PC-3 (cell line): ENCODE measurements around the gene LAMTOR5. TPM values are rescaled to one million over a fixed set of nuclear protein-coding genes. Genes with fewer than 3 reads are reported as not detected.
A peak's percentile ranks its signal among the peaks of the same experiment; 100 is the strongest.

Experiments used
- ATAC-seq: fragments of 200-7000 bp; cut with Tn5 transposase; 2 replicates; pipeline ENCODE4 v1.9.1; 2020; ENCODE audit warnings: mild to moderate bottlenecking, moderate library complexity
- BruUV-seq: library from RNA; stranded (reverse); fragments of 400-500 nt; replicated peaks from 2 replicates; lab custom pipeline; 2021; lab: Mats Ljungman, UMichigan
- CTCF ChIA-PET: fragments of 300-600 bp; sonication (Branson Sonifier 250); formaldehyde crosslinking; loops from one replicate; lab custom pipeline; 2022; ENCODE audit warnings: antibody characterized with exemption; lab: Charles Lee
- POLR2A ChIA-PET: fragments of 300-600 bp; sonication (Branson Sonifier 250); formaldehyde crosslinking; loops from one replicate; lab custom pipeline; 2022; ENCODE audit warnings: antibody characterized with exemption; ENCODE audit not compliant: unreplicated experiment; lab: Charles Lee
- DNase-seq: peaks from one replicate; pipeline ENCODE4 v3.0.0-alpha.2; 2015
- H2AFZ ChIP-seq: fragments of 300-600 bp; sonication (generic); 2 replicates; pipeline ENCODE4 v1.6.0; 2016; ENCODE audit warnings: antibody characterized with exemption, low read length
- H3F3A ChIP-seq: fragments of 300-600 bp; sonication (generic); one replicate; pipeline ENCODE4 v1.6.0; 2017; ENCODE audit warnings: antibody characterized with exemption, low read length, control low read depth, mild to moderate bottlenecking; ENCODE audit not compliant: unreplicated experiment
- H3K27ac ChIP-seq: fragments of 300-600 bp; sonication (generic); 2 replicates; pipeline ENCODE4 v1.5.1; 2016; ENCODE audit warnings: mild to moderate bottlenecking, low read length
- H3K27me3 ChIP-seq: fragments of 300-600 bp; sonication (generic); 2 replicates; pipeline ENCODE4 v1.6.1; 2016; ENCODE audit warnings: low read length, mixed read lengths
- H3K36me3 ChIP-seq: fragments of 300-600 bp; sonication (generic); 2 replicates; pipeline ENCODE4 v1.6.1; 2016; ENCODE audit warnings: low read depth, mixed run types, low read length, mixed read lengths
- H3K4me1 ChIP-seq: fragments of 300-600 bp; sonication (generic); 2 replicates; pipeline ENCODE4 v1.5.1; 2016; ENCODE audit warnings: low read length; ENCODE audit not compliant: insufficient read depth
- H3K4me2 ChIP-seq: fragments of 300-600 bp; sonication (generic); 2 replicates; pipeline ENCODE4 v1.6.0; 2016; ENCODE audit warnings: low read length
- H3K4me3 ChIP-seq: fragments of 300-600 bp; sonication (generic); 2 replicates; pipeline ENCODE4 v1.5.1; 2016; ENCODE audit warnings: mild to moderate bottlenecking, low read length, mixed read lengths
- H3K79me2 ChIP-seq: fragments of 300-600 bp; sonication (generic); 2 replicates; pipeline ENCODE4 v1.6.1; 2017; ENCODE audit warnings: low read length, mixed read lengths
- H3K9ac ChIP-seq: fragments of 300-600 bp; sonication (generic); 2 replicates; pipeline ENCODE4 v1.6.0; 2016; ENCODE audit warnings: mild to moderate bottlenecking, low read length
- H3K9me2 ChIP-seq: fragments of 300-600 bp; sonication (generic); replicated peaks from 2 replicates; pipeline ENCODE4 v1.6.1; 2016; ENCODE audit warnings: mixed run types, low read length, mixed read lengths
- H3K9me3 ChIP-seq: fragments of 300-600 bp; sonication (generic); 2 replicates; pipeline ENCODE4 v1.6.1; 2016; ENCODE audit warnings: low read length, mixed read lengths
- H4K20me1 ChIP-seq: fragments of 300-600 bp; sonication (generic); 2 replicates; pipeline ENCODE4 v1.6.1; 2016; ENCODE audit warnings: low read length, mixed read lengths
- EZH2 ChIP-seq: fragments of 300-600 bp; sonication (generic); IDR thresholded peaks from one replicate; pipeline ENCODE4 v1.6.1; 2017; ENCODE audit warnings: antibody characterized with exemption, mild to moderate bottlenecking, low read length; ENCODE audit not compliant: unreplicated experiment
- EZH2phosphoT487 ChIP-seq: fragments of 300-600 bp; sonication (generic); IDR thresholded peaks from 2 replicates; pipeline ENCODE4 v1.6.1; 2018; ENCODE audit warnings: mild to moderate bottlenecking, antibody characterized with exemption, low read length, borderline replicate concordance
- intact Hi-C: fragments of 100-400 bp; cut with micrococcal nuclease; formaldehyde crosslinking; loops from 2 replicates; pipeline ENCODE4 v1.9.0; 2023
- total RNA-seq: library from RNA; depleted of rRNA; stranded (reverse); fragments of >200 nt; gene quantifications from 2 replicates; pipeline ENCODE4 v1.2.3, GENCODE V29; 2014
- TF ChIP-seq, protein P1 (sequence below): fragments of 300-600 bp; sonication (generic); conservative IDR thresholded peaks from 2 replicates; pipeline ENCODE4 v1.5.1; 2017; ENCODE audit warnings: antibody characterized with exemption, low read depth, mild to moderate bottlenecking, low read length

LAMTOR5 gene
- total RNA-seq, 1 experiment from 2014 or later = 143 TPM

DNA sequence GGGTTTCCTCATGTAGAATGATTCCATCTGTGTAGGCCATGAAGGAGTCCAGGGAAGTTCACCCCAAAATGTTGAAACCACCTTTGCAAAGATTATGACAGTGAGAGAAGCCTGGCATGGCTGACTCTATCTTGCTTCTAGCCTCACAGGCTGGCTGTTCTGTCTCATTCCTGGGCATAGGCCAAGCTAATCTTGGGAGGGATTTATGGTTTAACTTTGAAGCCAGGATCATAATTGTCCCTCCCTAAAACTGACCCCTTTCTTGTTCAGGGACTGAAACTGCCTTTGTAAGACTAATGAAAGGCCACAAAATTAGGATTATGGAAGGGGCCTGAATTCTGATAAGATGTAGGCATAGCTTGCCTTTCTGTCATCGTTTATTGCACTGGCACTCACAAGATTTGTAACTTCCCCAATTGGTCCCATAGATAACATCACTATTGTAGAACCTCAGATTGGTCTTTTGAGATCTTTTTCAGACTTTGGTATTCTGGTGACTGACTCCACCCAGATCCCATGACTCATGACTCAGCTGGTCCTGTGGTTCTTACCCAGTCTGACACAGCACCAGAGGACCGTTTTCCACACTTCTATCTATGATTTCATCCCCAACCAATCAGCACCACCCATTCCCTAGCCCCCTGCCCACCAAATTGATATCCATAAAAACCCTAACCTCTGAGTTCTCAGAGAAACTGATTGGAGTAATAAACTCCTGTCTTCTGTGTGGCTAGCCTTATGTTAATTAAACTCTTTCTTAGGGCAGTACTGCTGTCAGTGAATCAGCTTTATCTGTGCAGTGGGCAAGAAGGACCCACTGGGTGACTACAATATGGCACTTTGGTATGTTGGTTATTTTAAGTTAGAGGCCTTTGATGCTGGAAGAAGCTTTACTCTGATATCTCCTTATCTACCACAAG, 13.6 kb upstream of the LAMTOR5 start:
- H2AFZ ChIP-seq = no peak overlapping the region
- intact Hi-C loops = no loop called here
- no peaks in the 10 kb centered on the region for H3K36me3 ChIP-seq
- DNase-seq (peak; percentile 39), ATAC-seq (peak; percentile 27; the same call in 1 of the 2 replicates)
- no peaks in the 10 kb centered on the region for H3K79me2 ChIP-seq
- H3F3A ChIP-seq = no peaks in the 10 kb centered on the region
- ChIA-PET POLR2A (no interaction called here), CTCF (no interaction called here)
- no peak overlapping the region for H3K9ac ChIP-seq
- no peak overlapping the region for H3K27ac ChIP-seq
- no peaks in the 10 kb centered on the region for H3K4me1 ChIP-seq
- no TSS peak for BruUV-seq
- H4K20me1 ChIP-seq = no peaks in the 10 kb centered on the region
- no peak overlapping the region for H3K4me2 ChIP-seq
- no peaks in the 10 kb centered on the region for H3K9me2 ChIP-seq
- 0 out of 2 replicates have a peak, but pooled peaks cover 6% of the 10 kb centered on the region for H3K27me3 ChIP-seq
- H3K9me3 ChIP-seq = no peaks in the 10 kb centered on the region
- no peak overlapping the region for H3K4me3 ChIP-seq
- TF ChIP-seq EZH2phosphoT487 (no peak), EZH2 (no peak)
- TF ChIP-seq, protein P1, sequence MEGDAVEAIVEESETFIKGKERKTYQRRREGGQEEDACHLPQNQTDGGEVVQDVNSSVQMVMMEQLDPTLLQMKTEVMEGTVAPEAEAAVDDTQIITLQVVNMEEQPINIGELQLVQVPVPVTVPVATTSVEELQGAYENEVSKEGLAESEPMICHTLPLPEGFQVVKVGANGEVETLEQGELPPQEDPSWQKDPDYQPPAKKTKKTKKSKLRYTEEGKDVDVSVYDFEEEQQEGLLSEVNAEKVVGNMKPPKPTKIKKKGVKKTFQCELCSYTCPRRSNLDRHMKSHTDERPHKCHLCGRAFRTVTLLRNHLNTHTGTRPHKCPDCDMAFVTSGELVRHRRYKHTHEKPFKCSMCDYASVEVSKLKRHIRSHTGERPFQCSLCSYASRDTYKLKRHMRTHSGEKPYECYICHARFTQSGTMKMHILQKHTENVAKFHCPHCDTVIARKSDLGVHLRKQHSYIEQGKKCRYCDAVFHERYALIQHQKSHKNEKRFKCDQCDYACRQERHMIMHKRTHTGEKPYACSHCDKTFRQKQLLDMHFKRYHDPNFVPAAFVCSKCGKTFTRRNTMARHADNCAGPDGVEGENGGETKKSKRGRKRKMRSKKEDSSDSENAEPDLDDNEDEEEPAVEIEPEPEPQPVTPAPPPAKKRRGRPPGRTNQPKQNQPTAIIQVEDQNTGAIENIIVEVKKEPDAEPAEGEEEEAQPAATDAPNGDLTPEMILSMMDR = no peak

DNA sequence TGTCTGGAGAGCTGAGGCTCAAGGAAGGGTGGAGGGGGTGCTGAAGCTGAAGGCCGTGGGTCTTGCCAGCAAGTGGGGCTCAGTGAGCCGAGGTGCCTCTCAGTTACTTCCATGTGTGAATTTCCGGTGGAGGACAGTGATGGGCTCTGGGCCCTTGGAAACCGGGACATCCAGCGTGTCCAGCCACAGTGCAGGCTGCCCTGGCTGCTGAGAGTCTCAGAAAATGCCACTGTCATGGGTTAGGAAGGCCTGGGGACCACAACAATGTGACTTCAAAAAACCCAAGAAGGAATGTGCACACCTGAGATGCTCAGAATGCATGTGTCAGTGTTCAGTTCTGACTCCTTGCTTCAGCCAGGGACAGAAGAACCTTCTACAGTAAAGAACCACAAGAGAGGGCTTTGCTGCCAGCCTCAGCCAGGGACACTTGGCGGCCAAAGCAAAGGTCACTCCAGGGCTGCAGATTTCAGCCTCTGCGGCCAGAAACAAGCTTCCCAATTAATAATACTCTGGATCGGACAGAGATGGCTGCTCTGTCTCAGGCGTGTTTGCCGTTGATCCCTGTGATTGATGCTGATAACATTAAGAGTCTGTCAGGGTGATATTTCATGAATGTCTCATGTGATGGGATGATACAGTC, 12.6 kb upstream of the LAMTOR5 start:
- Histone ChIP-seq H3K4me1 (no peaks in the 10 kb centered on the region), H3K36me3 (no peaks in the 10 kb centered on the region), H4K20me1 (no peaks in the 10 kb centered on the region), H3F3A (no peaks in the 10 kb centered on the region), H3K9ac (no peak overlapping the region), H3K27me3 (0 out of 2 replicates have a peak, but pooled peaks cover 6% of the 10 kb centered on the region), H3K4me3 (no peak overlapping the region), H3K79me2 (no peaks in the 10 kb centered on the region), H2AFZ (no peak overlapping the region), H3K27ac (no peak overlapping the region), H3K9me3 (no peaks in the 10 kb centered on the region), H3K9me2 (no peaks in the 10 kb centered on the region), H3K4me2 (no peak overlapping the region)
- DNase-seq = no peak
- POLR2A ChIA-PET = no interaction called here
- intact Hi-C loops = no loop called here
- no peak for TF ChIP-seq EZH2phosphoT487
- TF ChIP-seq, protein P1 = no peak
- no peak for TF ChIP-seq EZH2
- BruUV-seq = no TSS peak
- CTCF ChIA-PET = no interaction called here
- ATAC-seq = no peak
